Measurements from ENCODE around the gene MAU2.

Gene MAU2

GRCh38 chr19:19278315-19278714 lies 42.3 kb upstream of the MAU2 start:
- no peak for DNase-seq (ENCODE audit: extremely low read depth, low read depth)
- TF ChIP-seq, protein P1, sequence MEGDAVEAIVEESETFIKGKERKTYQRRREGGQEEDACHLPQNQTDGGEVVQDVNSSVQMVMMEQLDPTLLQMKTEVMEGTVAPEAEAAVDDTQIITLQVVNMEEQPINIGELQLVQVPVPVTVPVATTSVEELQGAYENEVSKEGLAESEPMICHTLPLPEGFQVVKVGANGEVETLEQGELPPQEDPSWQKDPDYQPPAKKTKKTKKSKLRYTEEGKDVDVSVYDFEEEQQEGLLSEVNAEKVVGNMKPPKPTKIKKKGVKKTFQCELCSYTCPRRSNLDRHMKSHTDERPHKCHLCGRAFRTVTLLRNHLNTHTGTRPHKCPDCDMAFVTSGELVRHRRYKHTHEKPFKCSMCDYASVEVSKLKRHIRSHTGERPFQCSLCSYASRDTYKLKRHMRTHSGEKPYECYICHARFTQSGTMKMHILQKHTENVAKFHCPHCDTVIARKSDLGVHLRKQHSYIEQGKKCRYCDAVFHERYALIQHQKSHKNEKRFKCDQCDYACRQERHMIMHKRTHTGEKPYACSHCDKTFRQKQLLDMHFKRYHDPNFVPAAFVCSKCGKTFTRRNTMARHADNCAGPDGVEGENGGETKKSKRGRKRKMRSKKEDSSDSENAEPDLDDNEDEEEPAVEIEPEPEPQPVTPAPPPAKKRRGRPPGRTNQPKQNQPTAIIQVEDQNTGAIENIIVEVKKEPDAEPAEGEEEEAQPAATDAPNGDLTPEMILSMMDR (IDR thresholded peaks at IDR 0.05; ENCODE audit: low read depth, low read length) = no peak

DNA sequence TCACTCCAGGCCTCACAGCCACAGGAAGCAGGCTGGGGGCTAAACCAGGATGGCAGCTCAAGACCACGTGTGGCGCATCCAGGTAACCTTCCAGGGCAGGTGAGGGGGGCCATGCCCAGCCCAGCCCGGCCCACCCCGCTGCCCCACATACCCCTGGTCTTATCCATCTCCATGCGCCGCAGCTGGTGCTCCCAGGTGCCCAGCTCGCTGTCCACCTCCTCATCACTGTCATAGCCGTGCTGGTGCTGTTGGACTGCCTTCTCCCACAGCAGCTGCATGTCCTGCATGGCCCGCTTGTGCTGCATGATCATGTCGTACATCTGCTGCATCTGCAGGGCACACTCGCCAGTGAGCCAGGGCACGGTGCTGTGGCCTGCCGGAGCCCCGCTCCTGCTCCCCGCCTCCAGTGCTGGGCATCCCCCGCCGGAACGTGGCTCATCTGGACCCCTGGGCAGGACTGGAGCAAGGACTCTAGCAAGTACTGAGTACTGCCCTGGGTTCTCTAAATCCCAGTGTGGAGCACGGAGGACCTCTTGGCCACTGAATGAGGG lies 41.5 kb upstream of the MAU2 start:
- no peak for DNase-seq (ENCODE audit: extremely low read depth, low read depth)
- TF ChIP-seq, protein P1 (IDR thresholded peaks at IDR 0.05; ENCODE audit: low read depth, low read length) = no peak

GRCh38 chr19:19279853-19280252 lies 40.8 kb upstream of the MAU2 start:
- DNase-seq (ENCODE audit: extremely low read depth, low read depth) = no peak
- TF ChIP-seq, protein P1 (IDR thresholded peaks at IDR 0.05; ENCODE audit: low read depth, low read length) = no peak

DNA sequence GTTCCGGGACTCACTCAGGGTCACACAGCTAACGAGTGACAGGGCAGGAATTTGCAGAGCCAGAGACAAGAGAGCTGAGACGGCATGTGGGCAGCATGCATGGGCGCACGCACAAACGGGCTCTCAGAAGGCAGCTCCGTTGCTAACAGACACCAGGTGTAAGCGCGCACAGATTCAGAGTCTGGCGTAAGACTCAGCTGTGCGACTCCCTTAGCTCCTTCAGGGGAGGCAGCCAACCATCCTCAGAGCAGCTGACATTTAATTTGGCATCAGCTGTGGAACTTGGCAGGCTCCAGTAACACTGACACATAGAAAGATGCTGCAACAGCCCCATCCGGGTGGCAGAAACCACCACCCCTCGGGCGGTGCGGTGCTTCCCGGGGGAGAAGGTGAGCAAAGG lies 40.1 kb upstream of the MAU2 start:
- TF ChIP-seq, protein P1 (IDR thresholded peaks at IDR 0.05; ENCODE audit: low read depth, low read length) = no peak
- peak; percentile 5 for DNase-seq (ENCODE audit: extremely low read depth, low read depth)

DNA sequence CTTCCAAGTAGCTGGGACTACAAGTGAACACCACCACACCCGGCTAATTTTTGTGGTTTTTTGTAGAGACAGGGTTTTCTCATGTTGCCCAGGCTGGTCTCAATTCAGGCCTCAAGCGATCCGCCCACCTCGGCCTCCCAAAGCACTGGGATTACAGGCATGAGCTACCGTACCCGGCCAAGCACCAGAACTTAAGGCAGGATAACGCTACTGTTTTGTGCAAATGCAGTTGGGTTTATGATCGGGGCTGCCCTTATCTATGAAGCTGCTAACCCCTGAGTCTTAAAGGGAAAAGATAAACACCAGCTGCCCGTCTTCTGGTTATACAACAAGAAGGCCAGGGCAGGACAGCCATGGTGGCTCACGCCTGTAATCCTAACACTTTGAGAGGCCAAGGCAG lies 34.9 kb upstream of the MAU2 start:
- TF ChIP-seq, protein P1 (IDR thresholded peaks at IDR 0.05; ENCODE audit: low read depth, low read length) = no peak
- no peak for DNase-seq (ENCODE audit: extremely low read depth, low read depth)

GRCh38 chr19:19292607-19293006 lies 28.0 kb upstream of the MAU2 start:
- no peak for DNase-seq (ENCODE audit: extremely low read depth, low read depth)

DNA sequence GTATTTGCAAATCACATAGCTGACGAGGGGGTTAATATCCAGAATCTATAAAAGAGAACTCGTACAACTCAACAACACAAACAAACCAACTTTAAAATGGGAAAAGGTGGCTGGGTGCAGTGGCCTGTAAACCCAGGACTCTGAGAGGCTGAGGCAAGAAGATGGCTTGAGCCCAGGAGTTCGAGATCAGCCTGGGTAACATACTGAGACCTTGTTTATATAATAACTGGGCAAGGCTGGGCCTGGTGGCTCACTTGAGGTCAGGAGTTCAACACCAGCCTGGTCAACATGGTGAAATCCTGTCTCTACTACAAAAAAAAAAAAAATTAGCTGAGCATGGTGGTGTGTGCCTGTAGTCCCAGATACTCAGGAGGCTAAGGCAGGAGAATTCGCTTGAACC lies 25.7 kb upstream of the MAU2 start:
- TF ChIP-seq, protein P1 (IDR thresholded peaks at IDR 0.05; ENCODE audit: low read depth, low read length) = no peak
- DNase-seq (ENCODE audit: extremely low read depth, low read depth) = no peak

More at GRCh38 chr19:19292607-19293006, 28.0 kb upstream of the MAU2 start:
- TF ChIP-seq, protein P1 (IDR thresholded peaks at IDR 0.05; ENCODE audit: low read depth, low read length) = no peak

All from AG09319 (cell line).